ENCODE data around the gene TFAM.

The TFAM gene

DNA sequence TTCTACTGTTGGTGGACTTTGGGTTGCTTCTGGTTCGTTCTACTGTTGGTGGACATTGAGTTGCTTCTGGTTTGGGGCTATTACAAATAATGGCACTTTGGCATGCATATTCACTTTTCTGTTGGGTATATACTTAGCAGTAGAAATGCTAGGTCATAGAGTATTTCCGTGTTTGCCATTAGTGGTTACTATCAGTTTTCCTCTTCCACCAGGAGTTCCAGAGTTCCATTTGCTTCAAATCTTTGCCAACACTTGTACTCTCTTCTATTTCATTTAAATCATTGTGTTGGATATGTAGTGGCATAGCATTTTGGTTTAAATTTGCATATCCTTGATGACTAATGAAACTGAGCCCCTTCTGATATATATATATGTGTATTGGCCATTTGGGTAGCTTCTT lies 35.2 kb upstream of the TFAM start:
- H3F3A ChIP-seq (ENCODE audit: insufficient read depth): no peaks in the 10 kb centered on the region
- H3K9me3 ChIP-seq (ENCODE audit: insufficient read depth, low read length): no peaks in the 10 kb centered on the region
- H3K36me3 ChIP-seq (ENCODE audit: low read length): no peaks in the 10 kb centered on the region
- H3K9me2 ChIP-seq (replicated peaks; ENCODE audit: insufficient read depth, low read length): no peaks in the 10 kb centered on the region
- H3K9ac ChIP-seq (ENCODE audit: low read length): no peak overlapping the region
- H4K20me1 ChIP-seq (ENCODE audit: low read depth, low read length): no peaks in the 10 kb centered on the region
- no peak overlapping the region for H3K4me3 ChIP-seq (ENCODE audit: insufficient read depth, low read length, poor library complexity, severe bottlenecking)
- no peak overlapping the region for H3K27ac ChIP-seq (ENCODE audit: low read depth, low read length)
- H3K27me3 ChIP-seq (ENCODE audit: low read length): no peaks in the 10 kb centered on the region
- no peak overlapping the region for H3K4me2 ChIP-seq (ENCODE audit: low read depth, low read length, poor library complexity, severe bottlenecking)
- TF ChIP-seq, protein P1, sequence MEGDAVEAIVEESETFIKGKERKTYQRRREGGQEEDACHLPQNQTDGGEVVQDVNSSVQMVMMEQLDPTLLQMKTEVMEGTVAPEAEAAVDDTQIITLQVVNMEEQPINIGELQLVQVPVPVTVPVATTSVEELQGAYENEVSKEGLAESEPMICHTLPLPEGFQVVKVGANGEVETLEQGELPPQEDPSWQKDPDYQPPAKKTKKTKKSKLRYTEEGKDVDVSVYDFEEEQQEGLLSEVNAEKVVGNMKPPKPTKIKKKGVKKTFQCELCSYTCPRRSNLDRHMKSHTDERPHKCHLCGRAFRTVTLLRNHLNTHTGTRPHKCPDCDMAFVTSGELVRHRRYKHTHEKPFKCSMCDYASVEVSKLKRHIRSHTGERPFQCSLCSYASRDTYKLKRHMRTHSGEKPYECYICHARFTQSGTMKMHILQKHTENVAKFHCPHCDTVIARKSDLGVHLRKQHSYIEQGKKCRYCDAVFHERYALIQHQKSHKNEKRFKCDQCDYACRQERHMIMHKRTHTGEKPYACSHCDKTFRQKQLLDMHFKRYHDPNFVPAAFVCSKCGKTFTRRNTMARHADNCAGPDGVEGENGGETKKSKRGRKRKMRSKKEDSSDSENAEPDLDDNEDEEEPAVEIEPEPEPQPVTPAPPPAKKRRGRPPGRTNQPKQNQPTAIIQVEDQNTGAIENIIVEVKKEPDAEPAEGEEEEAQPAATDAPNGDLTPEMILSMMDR (IDR thresholded peaks at IDR 0.05; ENCODE audit: insufficient read depth, low read length, poor library complexity, severe bottlenecking): no peak
- no peak for TF ChIP-seq EZH2phosphoT487 (conservative IDR thresholded peaks at IDR 0.05; ENCODE audit: low read length)
- H3K79me2 ChIP-seq (ENCODE audit: insufficient read depth, low read length): no peaks in the 10 kb centered on the region; the same call in 1 of the 2 replicates
- H2AFZ ChIP-seq (ENCODE audit: low read depth, low read length, severe bottlenecking): no peak overlapping the region

DNA sequence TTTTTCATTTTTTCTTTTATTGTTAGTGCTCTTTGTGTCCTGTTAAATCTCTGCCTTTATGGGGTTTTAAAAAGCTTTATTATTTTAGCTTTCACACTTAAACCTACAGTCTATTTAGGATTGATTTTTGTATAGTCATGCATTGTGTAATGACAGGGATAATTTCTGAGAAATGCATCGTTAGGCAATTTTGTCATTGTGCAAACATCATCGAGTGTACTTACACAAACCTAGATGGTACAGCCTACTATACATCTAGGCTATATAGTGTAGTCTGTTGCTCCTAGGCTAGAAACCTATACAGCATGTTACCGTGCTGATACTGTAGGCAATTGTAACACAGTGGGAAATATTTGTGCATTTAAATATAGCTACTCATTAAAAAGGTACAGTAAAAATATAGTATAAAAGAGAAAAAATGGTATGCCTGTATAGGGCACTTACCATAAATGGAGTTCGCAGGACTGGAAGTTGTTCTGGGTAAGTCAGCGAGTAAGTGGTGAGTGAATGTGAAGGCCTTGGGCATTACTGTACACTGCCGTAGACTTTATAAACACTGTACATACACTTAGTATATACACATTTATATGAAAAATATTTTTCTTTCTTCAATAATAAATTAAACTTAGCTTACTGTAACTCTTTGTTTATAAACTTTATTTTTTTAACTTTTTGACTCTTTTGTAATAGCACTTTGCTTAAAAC lies 34.4 kb upstream of the TFAM start:
- Histone ChIP-seq H3F3A (ENCODE audit: insufficient read depth) (no peaks in the 10 kb centered on the region), H4K20me1 (ENCODE audit: low read depth, low read length) (no peaks in the 10 kb centered on the region), H3K4me2 (ENCODE audit: low read depth, low read length, poor library complexity, severe bottlenecking) (no peak overlapping the region), H3K9ac (ENCODE audit: low read length) (no peak overlapping the region), H3K36me3 (ENCODE audit: low read length) (no peaks in the 10 kb centered on the region), H2AFZ (ENCODE audit: low read depth, low read length, severe bottlenecking) (no peak overlapping the region), H3K27me3 (ENCODE audit: low read length) (no peaks in the 10 kb centered on the region), H3K79me2 (ENCODE audit: insufficient read depth, low read length) (no peaks in the 10 kb centered on the region; the same call in 1 of the 2 replicates), H3K9me3 (ENCODE audit: insufficient read depth, low read length) (no peaks in the 10 kb centered on the region), H3K9me2 (replicated peaks; ENCODE audit: insufficient read depth, low read length) (no peaks in the 10 kb centered on the region), H3K27ac (ENCODE audit: low read depth, low read length) (no peak overlapping the region), H3K4me3 (ENCODE audit: insufficient read depth, low read length, poor library complexity, severe bottlenecking) (no peak overlapping the region)
- TF ChIP-seq, protein P1 (IDR thresholded peaks at IDR 0.05; ENCODE audit: insufficient read depth, low read length, poor library complexity, severe bottlenecking): no peak
- TF ChIP-seq EZH2phosphoT487 (conservative IDR thresholded peaks at IDR 0.05; ENCODE audit: low read length): no peak

DNA sequence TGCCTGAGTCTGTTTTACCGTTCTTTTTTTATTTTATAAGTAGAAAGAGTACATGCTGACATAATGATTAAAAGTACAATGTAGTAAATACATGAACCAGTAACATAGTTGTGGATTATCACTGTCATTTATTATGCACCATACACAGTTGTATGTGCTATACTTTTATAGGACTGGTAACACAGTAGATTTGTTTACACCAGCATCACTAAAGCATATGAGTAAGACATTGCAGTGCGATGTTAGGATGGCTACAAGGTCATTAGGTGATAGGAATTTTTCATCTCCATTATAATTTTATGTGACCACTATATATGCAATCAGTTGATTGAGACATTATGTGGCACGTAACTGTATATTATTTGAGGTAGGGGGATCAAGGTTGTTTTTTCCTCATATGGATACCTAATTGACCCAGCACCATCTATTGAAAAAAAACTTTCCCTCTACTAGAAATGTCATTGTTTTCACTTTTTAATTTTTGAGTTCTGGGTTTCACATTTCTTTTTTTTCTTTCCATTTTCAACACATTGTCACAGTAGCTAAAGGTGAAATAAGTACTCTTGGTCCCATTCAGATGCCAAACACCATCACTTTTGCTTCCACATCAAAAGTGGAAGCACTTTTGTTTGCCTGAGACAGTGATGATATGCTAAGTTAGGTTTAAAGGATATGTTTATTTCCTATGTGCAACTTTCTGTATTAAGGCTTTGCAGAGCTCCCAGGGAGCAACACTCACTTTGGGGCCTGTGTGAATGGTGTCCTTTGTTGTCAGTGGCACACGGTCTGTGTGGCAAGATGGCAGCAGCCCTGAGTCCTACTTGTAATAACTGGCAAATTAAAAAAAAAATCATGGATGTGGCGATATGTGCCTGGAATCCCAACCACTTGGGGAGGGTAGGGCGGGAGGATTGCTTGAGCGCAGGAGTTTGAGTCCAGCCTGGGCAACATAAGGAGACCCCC lies 33.3 kb upstream of the TFAM start:
- Histone ChIP-seq H3F3A (ENCODE audit: insufficient read depth) (no peaks in the 10 kb centered on the region), H3K9ac (ENCODE audit: low read length) (no peak overlapping the region), H3K4me3 (ENCODE audit: insufficient read depth, low read length, poor library complexity, severe bottlenecking) (no peak overlapping the region), H3K27ac (ENCODE audit: low read depth, low read length) (no peak overlapping the region), H4K20me1 (ENCODE audit: low read depth, low read length) (0 out of 2 replicates have a peak, but pooled peaks cover 4% of the 10 kb centered on the region), H3K27me3 (ENCODE audit: low read length) (no peaks in the 10 kb centered on the region), H3K36me3 (ENCODE audit: low read length) (no peaks in the 10 kb centered on the region), H3K4me2 (ENCODE audit: low read depth, low read length, poor library complexity, severe bottlenecking) (no peak overlapping the region), H3K79me2 (ENCODE audit: insufficient read depth, low read length) (no peaks in the 10 kb centered on the region; the same call in 1 of the 2 replicates), H3K9me2 (replicated peaks; ENCODE audit: insufficient read depth, low read length) (no peaks in the 10 kb centered on the region), H3K9me3 (ENCODE audit: insufficient read depth, low read length) (no peaks in the 10 kb centered on the region), H2AFZ (ENCODE audit: low read depth, low read length, severe bottlenecking) (no peak overlapping the region)
- TF ChIP-seq EZH2phosphoT487 (conservative IDR thresholded peaks at IDR 0.05; ENCODE audit: low read length): no peak
- TF ChIP-seq, protein P1 (IDR thresholded peaks at IDR 0.05; ENCODE audit: insufficient read depth, low read length, poor library complexity, severe bottlenecking): no peak
